SH-SY5Y (cell line): ENCODE results near the gene FAM162B.

ENCODE experiments used
- GATA2 ChIP-seq: IDR thresholded peaks from 2 replicates; pipeline ENCODE4 v1.6.1; 2011; ENCODE audit warnings: mild to moderate bottlenecking, low read depth, low read length
- GATA3 ChIP-seq: IDR thresholded peaks from 2 replicates; pipeline ENCODE4 v1.6.1; 2011; ENCODE audit warnings: low read depth, mild to moderate bottlenecking, low read length, moderate library complexity

DNA sequence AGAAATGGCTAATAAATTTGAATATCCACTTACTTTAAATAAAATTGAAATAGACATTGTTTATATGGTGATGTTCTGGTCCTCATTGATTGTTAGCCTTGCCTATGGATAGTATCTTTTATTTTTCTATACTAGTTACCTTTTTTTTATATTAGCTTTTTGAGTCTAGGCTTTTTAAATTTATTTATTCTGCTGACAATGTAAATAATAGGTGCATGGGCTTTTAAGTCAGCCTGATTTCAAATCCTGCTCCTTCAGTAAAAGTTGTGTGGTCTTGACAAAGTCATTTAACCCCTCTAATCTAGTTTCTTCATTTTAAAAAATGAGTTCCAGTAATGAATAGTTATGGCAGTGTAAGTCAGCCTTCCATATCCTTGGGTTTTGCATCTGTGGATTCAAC is 38.6 kb downstream of the FAM162B start:
- TF ChIP-seq GATA3 (no peak), GATA2 (no peak)
